Measurements from ENCODE around the gene THUMPD3.

DNA sequence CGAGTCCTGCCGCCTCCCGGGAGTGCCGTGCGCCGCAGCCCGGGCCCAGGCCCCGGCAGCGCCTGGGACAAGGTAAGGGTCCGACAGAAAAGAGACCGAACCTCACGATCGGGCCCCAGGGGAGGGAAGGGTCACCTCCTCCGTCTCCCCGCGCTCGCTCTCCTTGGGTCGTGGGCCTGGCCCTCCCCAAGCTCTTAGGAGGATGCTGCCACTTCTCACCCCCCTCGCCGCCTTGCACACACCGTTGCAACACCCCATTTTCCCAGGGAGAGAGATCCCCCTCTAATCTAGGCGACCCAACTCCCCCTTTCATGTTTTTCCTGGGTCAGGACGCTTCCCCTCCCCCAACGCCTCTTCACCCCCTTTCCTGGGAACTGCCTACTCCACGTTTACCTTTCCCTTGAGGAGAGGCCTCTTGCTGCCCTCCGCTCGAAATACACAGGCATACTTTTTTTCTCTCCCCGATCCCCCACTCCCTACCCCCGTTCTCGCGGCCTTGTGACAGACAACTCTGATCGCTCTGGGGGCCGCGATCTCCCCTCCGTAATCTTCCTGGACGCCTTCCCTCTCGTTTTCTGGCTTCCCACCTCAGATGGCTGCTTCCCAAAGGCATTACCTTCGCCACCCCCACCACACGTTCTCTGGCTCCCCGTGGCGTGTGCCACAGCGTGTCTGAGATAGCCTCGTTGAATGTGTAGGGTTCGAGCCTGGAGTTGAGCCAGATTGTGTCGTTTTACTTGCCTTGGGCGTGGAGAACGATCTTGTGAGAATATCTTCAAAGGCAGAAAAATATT is 35.2 kb downstream of the THUMPD3 start:
- TF ChIP-seq ZFX (IDR thresholded peaks at IDR 0.05; ENCODE audit: borderline replicate concordance) = no peak
- TF ChIP-seq, protein P1, sequence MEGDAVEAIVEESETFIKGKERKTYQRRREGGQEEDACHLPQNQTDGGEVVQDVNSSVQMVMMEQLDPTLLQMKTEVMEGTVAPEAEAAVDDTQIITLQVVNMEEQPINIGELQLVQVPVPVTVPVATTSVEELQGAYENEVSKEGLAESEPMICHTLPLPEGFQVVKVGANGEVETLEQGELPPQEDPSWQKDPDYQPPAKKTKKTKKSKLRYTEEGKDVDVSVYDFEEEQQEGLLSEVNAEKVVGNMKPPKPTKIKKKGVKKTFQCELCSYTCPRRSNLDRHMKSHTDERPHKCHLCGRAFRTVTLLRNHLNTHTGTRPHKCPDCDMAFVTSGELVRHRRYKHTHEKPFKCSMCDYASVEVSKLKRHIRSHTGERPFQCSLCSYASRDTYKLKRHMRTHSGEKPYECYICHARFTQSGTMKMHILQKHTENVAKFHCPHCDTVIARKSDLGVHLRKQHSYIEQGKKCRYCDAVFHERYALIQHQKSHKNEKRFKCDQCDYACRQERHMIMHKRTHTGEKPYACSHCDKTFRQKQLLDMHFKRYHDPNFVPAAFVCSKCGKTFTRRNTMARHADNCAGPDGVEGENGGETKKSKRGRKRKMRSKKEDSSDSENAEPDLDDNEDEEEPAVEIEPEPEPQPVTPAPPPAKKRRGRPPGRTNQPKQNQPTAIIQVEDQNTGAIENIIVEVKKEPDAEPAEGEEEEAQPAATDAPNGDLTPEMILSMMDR (IDR thresholded peaks at IDR 0.05) = no peak

All from 22Rv1 (cell line).